ENCODE data around the gene FAM83E. TPM values are rescaled to one million over a fixed set of nuclear protein-coding genes. Genes with fewer than 3 reads are reported as not detected.
"Not testable (repeated sequence)": the region's sequence is repeated elsewhere in the genome, so short reads cannot be mapped to it uniquely, and the experiment has no call there.

The FAM83E gene
- total RNA-seq, 1 donor from 2014 or later, result not detected

DNA sequence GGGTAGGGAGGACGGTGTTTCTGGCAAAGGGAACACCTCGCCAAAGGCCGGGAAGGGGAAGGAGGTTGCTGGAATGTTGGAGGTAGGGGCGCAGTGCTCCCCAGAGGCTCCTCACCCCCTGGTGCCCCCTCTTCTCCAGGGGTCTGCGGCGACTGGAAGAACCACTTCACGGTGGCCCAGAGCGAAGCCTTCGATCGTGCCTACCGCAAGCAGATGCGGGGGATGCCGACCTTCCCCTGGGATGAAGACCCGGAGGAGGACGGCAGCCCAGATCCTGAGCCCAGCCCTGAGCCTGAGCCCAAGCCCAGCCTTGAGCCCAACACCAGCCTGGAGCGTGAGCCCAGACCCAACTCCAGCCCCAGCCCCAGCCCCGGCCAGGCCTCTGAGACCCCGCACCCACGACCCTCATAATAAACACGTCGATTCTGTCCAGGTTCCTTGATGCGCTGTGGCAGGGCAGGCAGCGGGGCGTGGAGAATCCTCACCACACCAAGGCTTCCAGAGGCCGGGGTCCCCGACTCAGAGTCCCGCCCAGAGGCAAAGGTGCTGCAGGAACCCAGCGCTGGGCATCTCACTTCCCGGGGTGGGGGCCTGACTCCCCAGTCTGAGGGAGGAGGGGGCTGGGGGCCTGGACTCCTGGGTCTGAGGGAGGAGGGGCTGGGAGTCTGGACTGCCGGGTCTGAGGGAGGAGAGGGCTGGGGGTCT is 15.7 kb downstream of the FAM83E start:
- DNase-seq (ENCODE audit: missing footprints) (no peak), ATAC-seq (no peak)
- intact Hi-C loops (cut with DNase I), result no loop called here

- no peak for ATAC-seq
- no peak for DNase-seq (ENCODE audit: missing footprints)
- intact Hi-C loops (cut with DNase I), result no loop called here
These were observed 18.0 kb downstream of the FAM83E start for GRCh38 chr19:48596679-48597465.

DNA sequence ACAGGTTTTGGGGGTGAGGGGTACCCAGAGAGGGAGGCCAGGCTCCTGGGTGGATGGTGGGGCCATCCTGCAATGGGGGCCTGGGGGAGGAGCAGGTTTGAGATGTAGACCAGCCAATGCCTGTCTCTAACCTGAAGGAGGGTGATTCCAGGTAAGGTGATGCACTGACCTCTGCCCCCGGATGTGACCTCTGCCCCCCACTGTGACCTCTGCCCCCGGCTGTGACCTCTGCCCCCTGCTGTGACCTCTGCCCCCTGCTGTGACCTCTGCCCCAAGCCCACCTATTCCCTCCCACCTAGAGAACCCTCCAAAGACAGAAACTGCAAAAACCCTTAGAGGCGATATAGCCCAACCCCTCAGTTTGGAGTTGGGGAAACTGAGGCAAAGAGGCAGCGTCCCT is 18.6 kb downstream of the FAM83E start:
- intact Hi-C loops (cut with DNase I), result no loop called here
- DNase-seq (ENCODE audit: missing footprints), result no peak
- no peak for ATAC-seq

- DNase-seq (ENCODE audit: missing footprints), result no peak
- intact Hi-C loops (cut with DNase I), result no loop called here
- no peak for ATAC-seq
These were observed 19.0 kb downstream of the FAM83E start for GRCh38 chr19:48595833-48596232.

- no peak for DNase-seq (ENCODE audit: missing footprints)
- intact Hi-C loops (cut with DNase I), result no loop called here
- no peak for ATAC-seq
These were observed 19.7 kb downstream of the FAM83E start for GRCh38 chr19:48595171-48595570.

DNA sequence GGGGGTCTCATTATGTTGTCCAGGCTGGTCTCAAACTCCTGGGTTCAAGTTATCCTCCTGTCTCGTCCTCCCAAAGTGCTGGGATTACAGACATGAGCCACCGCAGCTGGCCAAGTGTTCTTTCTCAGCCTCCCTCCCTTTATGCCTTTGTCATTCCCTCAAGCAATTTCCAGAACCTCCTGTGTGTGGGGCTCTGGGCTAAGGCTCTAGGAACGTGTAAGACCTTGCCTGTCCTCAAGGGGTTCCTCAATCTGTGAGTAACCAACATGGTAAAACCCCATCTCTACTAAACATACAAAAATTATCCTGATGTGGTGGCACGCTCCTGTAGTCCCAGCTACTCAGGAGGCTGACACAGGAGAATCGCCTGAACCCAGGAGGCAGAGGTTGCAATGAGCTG is 23.9 kb downstream of the FAM83E start:
- DNase-seq (ENCODE audit: missing footprints) (no peak), ATAC-seq (no peak)
- intact Hi-C loops (cut with DNase I), result no loop called here

GRCh38 chr19:48588670-48589401 is 26.0 kb downstream of the FAM83E start:
- DNase-seq (ENCODE audit: missing footprints) (peak; percentile 96), ATAC-seq (peak; percentile 83)
- intact Hi-C loops (cut with DNase I), result loop anchor here (2.0 kb wide), 1 partner anchor 322 kb away; no protein-coding TSS in a partner anchor

DNA sequence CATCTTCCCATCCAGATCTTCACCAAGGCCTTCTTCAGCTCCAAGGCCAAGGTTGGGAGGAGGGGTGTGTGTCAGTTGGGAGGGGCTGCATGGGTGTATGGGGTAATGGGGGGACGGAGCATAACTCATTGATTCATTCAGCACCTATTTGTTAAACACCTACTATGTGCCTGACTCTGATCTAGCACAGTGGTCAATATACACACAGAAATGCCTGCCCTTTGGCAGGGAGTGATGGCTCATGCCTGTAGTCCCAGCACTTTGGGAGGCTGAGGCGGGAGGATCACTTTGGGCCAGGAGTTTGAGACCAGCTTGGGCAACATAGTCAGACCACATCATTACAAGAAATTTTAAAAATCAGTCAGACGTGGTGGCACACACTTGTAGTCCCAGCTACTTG is 27.5 kb downstream of the FAM83E start:
- intact Hi-C loops (cut with DNase I), result no loop called here
- ATAC-seq (no peak), DNase-seq (ENCODE audit: missing footprints) (no peak)

GRCh38 chr19:48582168-48582567 is 32.7 kb downstream of the FAM83E start:
- DNase-seq (ENCODE audit: missing footprints) (no peak), ATAC-seq (no peak)
- intact Hi-C loops (cut with DNase I), result loop anchor here (5.0 kb wide), 2 partner anchors 75 to 260 kb away; a partner anchor contains a TSS

- ATAC-seq, result no peak
- DNase-seq (ENCODE audit: missing footprints), result no peak
- intact Hi-C loops (cut with DNase I), result no loop called here
These were observed 36.0 kb downstream of the FAM83E start for GRCh38 chr19:48578891-48579290.

- peak; percentile 9 for DNase-seq (ENCODE audit: missing footprints)
- intact Hi-C loops (cut with DNase I); ATAC-seq: not testable (repeated sequence)
These were observed 37.0 kb downstream of the FAM83E start for GRCh38 chr19:48577908-48578307.

DNA sequence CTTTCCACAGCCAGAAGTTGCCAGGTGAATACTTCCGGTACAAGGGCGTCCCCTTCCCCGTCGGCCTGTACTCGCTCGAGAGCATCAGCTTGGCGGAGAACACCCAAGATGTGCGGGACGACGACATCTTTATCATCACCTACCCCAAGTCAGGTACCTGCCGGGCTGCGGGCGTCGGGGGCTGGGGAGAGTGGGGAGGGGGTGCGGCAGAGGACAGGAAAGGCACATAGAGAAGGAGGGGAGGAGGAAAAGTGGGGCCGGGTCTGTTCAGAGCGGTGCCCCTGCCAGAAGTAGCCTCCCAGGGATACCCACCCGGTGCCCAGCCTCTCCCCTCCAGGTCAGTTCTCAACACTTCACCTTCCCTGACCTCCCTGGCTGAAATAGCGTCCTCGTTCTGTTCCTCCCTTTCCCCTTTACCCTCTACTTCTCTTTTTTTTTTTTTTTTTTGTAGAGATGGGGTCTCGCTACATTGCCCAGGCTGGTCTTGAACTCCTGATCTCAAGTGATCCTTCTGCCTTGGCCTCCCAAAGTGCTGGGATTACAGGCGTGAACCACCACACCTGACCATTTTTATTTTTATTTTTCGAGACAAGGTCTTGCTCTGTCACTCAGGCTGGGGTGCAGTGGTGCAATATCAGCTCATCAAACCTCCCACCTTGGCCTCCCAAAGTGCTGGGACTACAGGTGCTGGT is 38.8 kb downstream of the FAM83E start:
- ATAC-seq, result no peak
- DNase-seq (ENCODE audit: missing footprints), result peak; percentile 54
- intact Hi-C loops (cut with DNase I), result no loop called here

- ATAC-seq (peak; percentile 40), DNase-seq (ENCODE audit: missing footprints) (peak; percentile 63)
- intact Hi-C loops (cut with DNase I), result loop anchor here (5.0 kb wide), 1 partner anchor 61 kb away; the partner anchor contains the start of gene LMTK3
These were observed 41.7 kb downstream of the FAM83E start for GRCh38 chr19:48573163-48573505.

- ATAC-seq (no peak), DNase-seq (ENCODE audit: missing footprints) (peak; percentile 13)
- intact Hi-C loops (cut with DNase I), result loop anchor here (5.0 kb wide), 1 partner anchor 59 kb away; the partner anchor contains the start of gene LMTK3
These were observed 43.3 kb downstream of the FAM83E start for GRCh38 chr19:48571378-48572162.

GRCh38 chr19:48569814-48570213 is 45.1 kb downstream of the FAM83E start:
- intact Hi-C loops (cut with DNase I), result loop anchor here (5.0 kb wide), 1 partner anchor 58 kb away; the partner anchor contains the start of gene LMTK3
- ATAC-seq (no peak), DNase-seq (ENCODE audit: missing footprints) (peak; percentile 25)

DNA sequence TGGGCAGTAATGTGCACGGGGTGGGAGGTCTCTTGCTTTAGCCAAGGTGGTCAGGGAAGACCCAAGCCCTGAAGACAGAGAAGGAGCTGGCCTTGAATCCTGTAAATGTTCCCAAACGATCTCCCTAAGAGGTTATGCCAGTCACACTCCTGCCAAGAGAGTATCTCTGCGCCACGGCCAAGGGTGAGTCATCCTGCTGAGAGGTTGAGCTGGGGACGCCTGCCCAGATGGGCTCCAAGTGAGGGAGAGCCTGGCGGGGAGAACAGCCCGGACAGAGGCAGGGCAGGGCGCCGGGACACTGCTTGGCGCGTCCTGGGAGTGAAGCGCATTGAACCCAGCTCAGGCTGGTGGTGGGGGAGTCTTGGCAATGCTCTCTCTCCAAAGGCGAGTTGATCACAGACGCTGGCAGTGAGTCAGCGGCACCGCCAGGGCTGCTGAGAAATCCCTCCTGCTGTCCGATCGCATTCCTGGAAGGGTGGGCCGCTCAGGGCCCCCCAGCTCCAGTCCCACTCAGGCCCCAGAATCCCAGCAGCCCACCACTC is 46.5 kb downstream of the FAM83E start:
- intact Hi-C loops (cut with DNase I), result no loop called here
- ATAC-seq, result peak; percentile 97
- DNase-seq (ENCODE audit: missing footprints), result peak; percentile 93

DNA sequence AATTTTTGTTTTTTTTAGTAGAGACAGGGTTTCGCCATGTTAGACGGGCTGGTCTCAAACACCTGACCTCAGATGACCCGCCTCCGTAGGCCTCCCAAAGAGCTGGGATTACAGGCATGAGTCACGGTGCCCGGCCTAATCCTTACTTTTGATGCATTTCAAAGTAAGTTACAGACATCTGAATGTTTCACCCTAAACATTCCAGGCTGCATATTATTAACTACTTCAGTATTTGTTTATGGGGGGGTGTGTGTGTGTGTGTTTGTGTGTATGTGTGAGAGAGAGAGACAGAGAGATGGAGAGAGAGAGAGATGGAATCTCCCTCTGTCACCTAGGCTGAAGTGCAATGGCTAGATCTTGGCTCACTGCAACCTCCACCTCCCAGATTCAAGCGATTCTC is 49.8 kb downstream of the FAM83E start:
- ATAC-seq (no peak), DNase-seq (ENCODE audit: missing footprints) (no peak)
- intact Hi-C loops (cut with DNase I), result no loop called here

Data from Right ventricle myocardium inferior (tissue), 1 donor.